NB4 (cell line): ENCODE measurements around the gene ABCC3.

Experiments used
- DNase-seq: peaks from one replicate; pipeline ENCODE4 v3.0.0; 2010; ENCODE audit warnings: low read depth
- H3K4me3 ChIP-seq: one replicate; pipeline ENCODE4 v1.5.1; 2011; ENCODE audit warnings: mild to moderate bottlenecking, low read depth, low read length, moderate library complexity
- MAX ChIP-seq: IDR thresholded peaks from 2 replicates; pipeline ENCODE4 v1.6.1; 2011; ENCODE audit warnings: low read depth, low read length
- MYC ChIP-seq: IDR thresholded peaks from 2 replicates; pipeline ENCODE4 v1.6.1; 2011; ENCODE audit warnings: low read depth, low read length
- POLR2A ChIP-seq: IDR thresholded peaks from 2 replicates; pipeline ENCODE4 v1.6.1; 2011; ENCODE audit warnings: mild to moderate bottlenecking; ENCODE audit not compliant: insufficient read length; ENCODE audit errors: extremely low read depth
- TF ChIP-seq, protein P1 (sequence below): IDR thresholded peaks from one replicate; pipeline ENCODE4 v1.5.1; 2012; ENCODE audit warnings: low read depth, low read length

ABCC3 gene

DNA sequence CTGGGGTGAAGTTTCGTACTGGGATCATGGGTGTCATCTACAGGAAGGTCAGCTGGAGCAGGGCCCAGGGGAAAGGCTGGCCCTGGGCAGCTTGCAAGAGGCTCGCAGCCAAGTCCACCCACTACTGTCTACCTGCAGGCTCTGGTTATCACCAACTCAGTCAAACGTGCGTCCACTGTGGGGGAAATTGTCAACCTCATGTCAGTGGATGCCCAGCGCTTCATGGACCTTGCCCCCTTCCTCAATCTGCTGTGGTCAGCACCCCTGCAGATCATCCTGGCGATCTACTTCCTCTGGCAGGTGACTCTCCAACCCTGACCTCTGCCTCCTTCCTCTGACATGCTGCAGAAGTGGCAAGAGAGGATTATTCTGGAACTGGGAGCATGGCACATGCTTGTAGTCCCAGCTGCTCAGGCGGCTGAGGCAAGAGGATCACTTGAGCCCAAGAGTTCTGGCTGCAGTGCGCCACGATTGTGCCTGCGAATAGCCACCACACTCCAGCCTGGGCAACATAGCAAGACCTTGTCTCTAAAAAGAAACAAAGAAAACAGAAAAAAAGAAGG, 29.2 kb downstream of the ABCC3 start:
- TF ChIP-seq POLR2A (no peak), MAX (no peak), MYC (no peak)
- TF ChIP-seq, protein P1, sequence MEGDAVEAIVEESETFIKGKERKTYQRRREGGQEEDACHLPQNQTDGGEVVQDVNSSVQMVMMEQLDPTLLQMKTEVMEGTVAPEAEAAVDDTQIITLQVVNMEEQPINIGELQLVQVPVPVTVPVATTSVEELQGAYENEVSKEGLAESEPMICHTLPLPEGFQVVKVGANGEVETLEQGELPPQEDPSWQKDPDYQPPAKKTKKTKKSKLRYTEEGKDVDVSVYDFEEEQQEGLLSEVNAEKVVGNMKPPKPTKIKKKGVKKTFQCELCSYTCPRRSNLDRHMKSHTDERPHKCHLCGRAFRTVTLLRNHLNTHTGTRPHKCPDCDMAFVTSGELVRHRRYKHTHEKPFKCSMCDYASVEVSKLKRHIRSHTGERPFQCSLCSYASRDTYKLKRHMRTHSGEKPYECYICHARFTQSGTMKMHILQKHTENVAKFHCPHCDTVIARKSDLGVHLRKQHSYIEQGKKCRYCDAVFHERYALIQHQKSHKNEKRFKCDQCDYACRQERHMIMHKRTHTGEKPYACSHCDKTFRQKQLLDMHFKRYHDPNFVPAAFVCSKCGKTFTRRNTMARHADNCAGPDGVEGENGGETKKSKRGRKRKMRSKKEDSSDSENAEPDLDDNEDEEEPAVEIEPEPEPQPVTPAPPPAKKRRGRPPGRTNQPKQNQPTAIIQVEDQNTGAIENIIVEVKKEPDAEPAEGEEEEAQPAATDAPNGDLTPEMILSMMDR: no peak
- DNase-seq: no peak
- no peak overlapping the region for H3K4me3 ChIP-seq

- no peak for DNase-seq
- TF ChIP-seq MAX: no peak
- no peak for TF ChIP-seq MYC
- no peak for TF ChIP-seq POLR2A
- TF ChIP-seq, protein P1: no peak
- no peak overlapping the region for H3K4me3 ChIP-seq
Observed at GRCh38 chr17:50664788-50665458, 30.2 kb downstream of the ABCC3 start.

GRCh38 chr17:50665838-50666237, 31.2 kb downstream of the ABCC3 start:
- TF ChIP-seq POLR2A (no peak), MYC (no peak), MAX (no peak)
- TF ChIP-seq, protein P1: no peak
- H3K4me3 ChIP-seq: no peak overlapping the region

GRCh38 chr17:50666316-50666715, 31.6 kb downstream of the ABCC3 start:
- no peak for DNase-seq
- no peak for TF ChIP-seq MAX
- TF ChIP-seq, protein P1: no peak
- no peak overlapping the region for H3K4me3 ChIP-seq

More at GRCh38 chr17:50665838-50666237, 31.2 kb downstream of the ABCC3 start:
- DNase-seq: no peak

- H3K4me3 ChIP-seq: no peak overlapping the region
- DNase-seq: no peak
- no peak for TF ChIP-seq MYC
- no peak for TF ChIP-seq POLR2A
- TF ChIP-seq MAX: no peak
- TF ChIP-seq, protein P1: no peak
Observed at GRCh38 chr17:50667259-50668024, 32.8 kb downstream of the ABCC3 start.
